ENCODE data around the gene NCBP2L.

GRCh38 chrX:107752043-107752442 lies 25.5 kb upstream of the NCBP2L start:
- no peak for TF ChIP-seq POLR2A (IDR thresholded peaks at IDR 0.05; ENCODE audit: control extremely low read depth in 1 of 2, low read depth in 2 of 2, low read length in 2 of 2)
- no peak for TF ChIP-seq JUN (IDR thresholded peaks at IDR 0.05; ENCODE audit: low read depth, low read length)
- TF ChIP-seq KDM1A (IDR thresholded peaks at IDR 0.05; ENCODE audit: borderline replicate concordance, low read length): no peak
- no peak for TF ChIP-seq PHF8 (conservative IDR thresholded peaks at IDR 0.05; ENCODE audit: low read depth, low read length)
- TF ChIP-seq ATF2 (IDR thresholded peaks at IDR 0.05; ENCODE audit: low read length): no peak
- TF ChIP-seq CHD2 (IDR thresholded peaks at IDR 0.05; ENCODE audit: low read length): no peak
- TF ChIP-seq CTCF (IDR thresholded peaks at IDR 0.05; ENCODE audit: control extremely low read depth in 1 of 3, insufficient read depth in 1 of 3, low read depth in 1 of 3, low read length in 3 of 3): no peak
- TF ChIP-seq RFX5 (IDR thresholded peaks at IDR 0.05; ENCODE audit: borderline replicate concordance, low read depth, low read length): no peak
- no peak for TF ChIP-seq CEBPB (IDR thresholded peaks at IDR 0.05; ENCODE audit: low read depth, low read length)
